CD8-positive, alpha-beta memory T cell (primary cell): Measurements from ENCODE around the gene DEFB110. TPM values are rescaled to one million over a fixed set of nuclear protein-coding genes. Genes with fewer than 3 reads are reported as not detected.

Experiments used
- CTCF ChIA-PET: fragments of 350-600 bp; sonication (Branson Sonifier 250); formaldehyde crosslinking; loops from one replicate; lab custom pipeline; 2021; ENCODE audit warnings: antibody characterized with exemption; lab: Charles Lee
- POLR2A ChIA-PET: fragments of 350-600 bp; sonication (Branson Sonifier 250); formaldehyde crosslinking; loops from one replicate; lab custom pipeline; 2021; ENCODE audit warnings: antibody characterized with exemption; lab: Charles Lee
- DNase-seq, 5 donors: peaks; one replicate each; pipeline versions ENCODE4 v3.0.0 to v3.0.0-alpha.2; 2020 to 2022; ENCODE audit warnings: mixed read lengths in 1 of 5
- H3K27ac ChIP-seq: one replicate; pipeline ENCODE4 v1.7.0; 2013; ENCODE audit warnings: low read depth, mild to moderate bottlenecking, low read length, moderate library complexity
- H3K27me3 ChIP-seq: 2 replicates; pipeline ENCODE4 v1.7.0; 2013; ENCODE audit warnings: low read length, mild to moderate bottlenecking; ENCODE audit not compliant: insufficient read depth, poor library complexity, severe bottlenecking
- H3K36me3 ChIP-seq: 2 replicates; pipeline ENCODE4 v1.7.0; 2013; ENCODE audit warnings: mild to moderate bottlenecking, low read length, moderate library complexity; ENCODE audit not compliant: insufficient read depth
- H3K4me1 ChIP-seq: 2 replicates; pipeline ENCODE4 v1.7.0; 2013; ENCODE audit warnings: mild to moderate bottlenecking, low read length, moderate library complexity; ENCODE audit not compliant: insufficient read depth
- H3K4me3 ChIP-seq: 2 replicates; pipeline ENCODE4 v1.7.0; 2013; ENCODE audit warnings: mild to moderate bottlenecking, low read length
- H3K9me3 ChIP-seq: 2 replicates; pipeline ENCODE4 v1.7.0; 2013; ENCODE audit warnings: mild to moderate bottlenecking, low read length
- H3K27ac Mint-ChIP-seq, 8 donors: one replicate each; pipeline ENCODE4 v1.8.0; 2020 to 2021; ENCODE audit warnings: mixed read lengths in 8 of 8, mild to moderate bottlenecking in 6 of 8, inconsistent platforms in 3 of 8, moderate library complexity in 3 of 8
- H3K27me3 Mint-ChIP-seq, 2 donors: one replicate each; pipeline ENCODE4 v1.8.0; 2020 to 2021; ENCODE audit warnings: mixed read lengths in 2 of 2, mild to moderate bottlenecking in 1 of 2, moderate library complexity in 1 of 2
- H3K36me3 Mint-ChIP-seq, 3 donors: one replicate each; pipeline ENCODE4 v1.8.0; 2020 to 2021; ENCODE audit warnings: mixed read lengths in 3 of 3, inconsistent platforms in 1 of 3, mild to moderate bottlenecking in 1 of 3
- H3K4me1 Mint-ChIP-seq, 3 donors: one replicate each; pipeline ENCODE4 v1.8.0; 2020 to 2021; ENCODE audit warnings: mixed read lengths in 3 of 3, inconsistent platforms in 1 of 3, mild to moderate bottlenecking in 1 of 3
- H3K4me3 Mint-ChIP-seq, 7 donors: one replicate each; pipeline ENCODE4 v1.8.0; 2020 to 2021; ENCODE audit warnings: mixed read lengths in 7 of 7, mild to moderate bottlenecking in 6 of 7, moderate library complexity in 4 of 7, inconsistent platforms in 2 of 7
- H3K9me3 Mint-ChIP-seq, 5 donors: one replicate each; pipeline ENCODE4 v1.8.0; 2020 to 2022; ENCODE audit warnings: mixed read lengths in 5 of 5, mild to moderate bottlenecking in 3 of 5, moderate library complexity in 2 of 5, inconsistent platforms in 1 of 5
- polyA plus RNA-seq: library from polyadenylated mRNA; unstranded; fragments of 300-500 nt; fragmentation: Illumina TruSeq; gene quantifications from one replicate; pipeline ENCODE4 v1.2.3, GENCODE V29; 2021
- total RNA-seq, 2 experiments: library from RNA; stranded (reverse); gene quantifications; one replicate each; pipeline ENCODE4 v1.2.3, GENCODE V29; 2021

Gene DEFB110
- total RNA-seq (not detected), polyA plus RNA-seq (not detected)

DNA sequence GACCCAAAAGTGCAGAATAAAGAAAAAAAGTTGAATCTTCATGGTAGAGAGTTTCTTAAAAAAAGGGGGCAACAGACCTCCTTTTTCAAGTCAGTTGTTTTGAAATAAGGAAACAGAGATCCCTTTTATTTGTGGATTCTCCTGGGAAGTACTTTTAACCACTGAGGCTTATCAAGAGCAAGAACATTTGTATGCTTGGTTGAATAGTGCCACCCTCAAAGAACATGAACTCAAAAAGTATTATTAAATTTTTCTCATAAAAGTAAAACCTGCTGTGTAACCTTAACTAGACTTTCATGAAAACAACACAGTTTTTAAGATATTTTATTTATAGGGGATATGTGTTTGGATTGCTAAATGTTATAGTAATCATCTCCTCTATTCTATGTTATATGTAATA, at the start of gene DEFB110:
Gene DEFB110, minus strand, starts transcription at position 101 of the 400 bp plus-strand sequence. Its CDS starts 59 bp downstream, at position 42.
- H3K9me3 ChIP-seq: no peaks in the 10 kb centered on the region
- ChIA-PET POLR2A (no interaction called here), CTCF (no interaction called here)
- no peaks in the 10 kb centered on the region for H3K27me3 ChIP-seq
- H3K4me3 ChIP-seq: no peak within 1 kb of the TSS
- H3K27ac ChIP-seq: no peak within 1 kb of the TSS
- H3K4me1 ChIP-seq: no peaks in the 10 kb centered on the region
- Mint-ChIP-seq H3K27ac (no peak within 1 kb of the TSS), H3K4me1 (no peaks in the 10 kb centered on the region), H3K36me3 (no peaks in the 10 kb centered on the region), H3K9me3 (peaks cover 3 to 24% (median 9%) of the 10 kb centered on the region in 5 donors), H3K4me3 (no peak within 1 kb of the TSS), H3K27me3 (no peaks in the 10 kb centered on the region)
- DNase-seq: no peak
- no peaks in the 10 kb centered on the region for H3K36me3 ChIP-seq

DNA sequence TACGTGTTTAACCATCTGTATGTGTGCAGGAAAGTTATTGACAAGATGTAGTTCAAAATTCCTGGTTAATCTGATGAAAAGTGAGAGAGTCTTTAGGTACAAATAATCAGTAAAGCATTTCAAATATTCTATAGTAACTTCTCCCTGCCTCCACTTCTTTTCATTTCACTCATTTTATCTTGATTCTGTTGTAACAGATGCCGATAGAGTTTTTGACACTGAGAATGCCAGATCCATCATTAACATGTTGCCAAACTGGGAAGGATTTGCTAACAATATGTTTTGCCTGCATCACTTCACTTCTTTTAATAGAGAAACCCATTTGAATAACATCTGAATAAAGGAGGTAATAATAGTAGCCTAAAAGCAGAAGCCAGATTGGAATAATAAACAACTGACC, 48.3 kb upstream of the DEFB110 start:
- CTCF ChIA-PET: no interaction called here
- no peak overlapping the region for H3K27ac ChIP-seq
- POLR2A ChIA-PET: no interaction called here
- no peaks in the 10 kb centered on the region for H3K9me3 ChIP-seq
- H3K4me3 ChIP-seq: no peak overlapping the region
- no peaks in the 10 kb centered on the region for H3K4me1 ChIP-seq
- H3K36me3 Mint-ChIP-seq: no peaks in the 10 kb centered on the region
- no peak overlapping the region for H3K4me3 Mint-ChIP-seq
- H3K9me3 Mint-ChIP-seq: peaks cover 2 to 14% (median 8%) of the 10 kb centered on the region in 5 donors
- no peak overlapping the region for H3K27ac Mint-ChIP-seq
- DNase-seq: no peak
- H3K4me1 Mint-ChIP-seq: no peaks in the 10 kb centered on the region
- H3K36me3 ChIP-seq: no peaks in the 10 kb centered on the region
- no peaks in the 10 kb centered on the region for H3K27me3 Mint-ChIP-seq
- no peaks in the 10 kb centered on the region for H3K27me3 ChIP-seq

DNA sequence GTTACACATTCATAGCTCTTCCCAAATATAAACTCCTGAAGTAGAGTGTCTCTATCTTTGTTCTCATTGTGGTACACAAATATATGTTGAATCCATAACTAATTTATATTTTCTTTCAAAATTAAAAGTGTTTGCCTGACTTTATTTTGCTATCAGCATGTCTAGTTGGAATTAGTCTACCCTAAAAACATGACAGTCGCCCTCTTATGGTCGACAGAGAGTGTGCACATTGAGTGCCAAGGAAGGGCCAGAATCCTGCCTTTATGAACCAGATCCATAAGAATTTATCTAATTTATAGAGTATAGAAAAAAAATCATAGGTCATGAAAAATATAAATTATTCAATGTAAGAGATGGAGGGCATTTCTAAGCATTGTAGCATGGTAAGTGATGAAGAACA, 40.3 kb upstream of the DEFB110 start:
- Histone ChIP-seq H3K9me3 (no peaks in the 10 kb centered on the region), H3K4me3 (no peak overlapping the region), H3K27me3 (no peaks in the 10 kb centered on the region), H3K4me1 (no peaks in the 10 kb centered on the region), H3K27ac (no peak overlapping the region), H3K36me3 (no peaks in the 10 kb centered on the region)
- peaks cover 3 to 27% (median 11%) of the 10 kb centered on the region in 5 donors for H3K9me3 Mint-ChIP-seq
- no peak overlapping the region for H3K27ac Mint-ChIP-seq
- ChIA-PET POLR2A (no interaction called here), CTCF (no interaction called here)
- no peaks in the 10 kb centered on the region for H3K36me3 Mint-ChIP-seq
- H3K4me1 Mint-ChIP-seq: no peaks in the 10 kb centered on the region
- no peak overlapping the region for H3K4me3 Mint-ChIP-seq
- no peak for DNase-seq
- H3K27me3 Mint-ChIP-seq: no peaks in the 10 kb centered on the region

DNA sequence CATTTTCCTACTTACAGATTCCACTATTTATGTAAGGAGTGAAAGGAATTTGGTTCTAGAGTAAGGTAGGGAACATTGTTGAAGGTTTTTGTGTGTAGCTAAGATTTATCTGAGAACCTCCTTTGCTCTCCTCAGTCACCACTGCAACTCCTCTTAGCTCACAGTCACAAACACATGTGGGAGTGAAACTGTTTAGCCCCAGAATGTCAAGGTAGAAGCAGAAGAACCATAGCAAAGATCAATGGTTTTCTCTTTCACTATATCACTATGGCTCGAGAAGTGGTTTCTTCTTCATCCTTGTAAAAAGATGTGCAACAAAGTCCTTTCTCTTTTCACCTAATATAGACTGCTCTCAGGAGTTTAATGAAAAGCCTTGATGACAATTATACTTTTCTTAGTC, 34.4 kb upstream of the DEFB110 start:
- H3K27me3 ChIP-seq: no peaks in the 10 kb centered on the region
- ChIA-PET POLR2A (no interaction called here), CTCF (no interaction called here)
- Mint-ChIP-seq H3K4me3 (no peak overlapping the region), H3K27me3 (no peaks in the 10 kb centered on the region), H3K27ac (no peak overlapping the region), H3K4me1 (no peaks in the 10 kb centered on the region), H3K9me3 (peaks cover 0 to 33% (median 4%) of the 10 kb centered on the region in 5 donors), H3K36me3 (no peaks in the 10 kb centered on the region)
- H3K9me3 ChIP-seq: no peaks in the 10 kb centered on the region
- H3K4me1 ChIP-seq: no peaks in the 10 kb centered on the region
- no peaks in the 10 kb centered on the region for H3K36me3 ChIP-seq
- no peak for DNase-seq
- H3K27ac ChIP-seq: no peak overlapping the region
- no peak overlapping the region for H3K4me3 ChIP-seq

DNA sequence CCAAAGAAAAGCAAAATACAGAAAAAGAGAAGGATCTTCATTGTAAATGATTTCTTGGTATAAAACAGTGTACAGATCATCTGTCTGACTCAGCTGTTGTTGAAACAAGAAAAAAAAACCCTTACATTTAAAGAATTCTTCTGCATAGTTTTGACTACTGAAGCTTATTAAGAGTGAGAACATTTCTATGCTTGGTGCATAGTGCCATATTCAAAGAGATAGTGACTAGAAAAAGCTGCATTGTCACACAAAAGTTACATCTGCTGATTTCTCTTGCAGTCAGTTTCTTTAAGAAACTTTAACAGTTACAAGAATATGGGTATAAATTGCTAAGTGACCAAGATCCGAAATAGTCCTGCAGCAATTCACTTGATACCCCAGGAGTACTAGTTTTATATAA, 28.0 kb upstream of the DEFB110 start, which contains the start of gene DEFB112:
Gene DEFB112, minus strand, starts transcription at position 101 of the 400 bp plus-strand sequence. Its CDS starts 60 bp downstream, at position 41.
- Mint-ChIP-seq H3K36me3 (no peaks in the 10 kb centered on the region), H3K27ac (no peak within 1 kb of the TSS), H3K4me1 (no peaks in the 10 kb centered on the region), H3K9me3 (peaks cover 0 to 14% (median 2%) of the 10 kb centered on the region in 5 donors), H3K4me3 (no peak within 1 kb of the TSS), H3K27me3 (no peaks in the 10 kb centered on the region)
- ChIA-PET CTCF (no interaction called here), POLR2A (no interaction called here)
- Histone ChIP-seq H3K36me3 (no peaks in the 10 kb centered on the region), H3K9me3 (no peaks in the 10 kb centered on the region), H3K4me3 (no peak within 1 kb of the TSS), H3K27me3 (no peaks in the 10 kb centered on the region), H3K4me1 (no peaks in the 10 kb centered on the region), H3K27ac (no peak within 1 kb of the TSS)
- no peak for DNase-seq

DNA sequence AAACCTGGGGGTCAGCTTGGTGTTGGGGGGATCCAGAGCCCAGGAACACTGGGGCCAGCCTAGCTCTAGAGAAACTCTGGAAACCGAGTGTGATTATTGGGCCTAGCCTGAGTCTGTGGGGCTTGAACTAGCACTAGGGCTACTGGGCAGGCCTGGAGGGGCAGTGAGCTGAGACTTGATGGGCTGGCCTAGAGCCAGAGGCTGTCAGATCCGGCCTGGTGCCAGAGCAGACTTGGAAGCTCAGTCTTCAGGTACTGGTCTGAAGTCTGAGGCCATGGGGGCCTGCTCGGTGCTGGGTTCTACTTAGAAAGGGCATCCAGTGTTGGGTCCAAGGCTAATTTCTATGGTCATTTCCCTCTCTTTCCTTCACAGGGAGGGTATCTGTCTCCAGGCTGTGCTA, 25.2 kb upstream of the DEFB110 start:
- no peaks in the 10 kb centered on the region for H3K36me3 ChIP-seq
- CTCF ChIA-PET: no interaction called here
- H3K9me3 ChIP-seq: no peaks in the 10 kb centered on the region
- Mint-ChIP-seq H3K4me1 (no peaks in the 10 kb centered on the region), H3K27me3 (no peaks in the 10 kb centered on the region), H3K9me3 (peaks cover 0 to 9% (median 2%) of the 10 kb centered on the region in 5 donors), H3K27ac (no peak overlapping the region), H3K36me3 (no peaks in the 10 kb centered on the region), H3K4me3 (no peak overlapping the region)
- H3K4me3 ChIP-seq: no peak overlapping the region
- no peak for DNase-seq
- no peaks in the 10 kb centered on the region for H3K4me1 ChIP-seq
- H3K27me3 ChIP-seq: no peaks in the 10 kb centered on the region
- no peak overlapping the region for H3K27ac ChIP-seq
- POLR2A ChIA-PET: no interaction called here

DNA sequence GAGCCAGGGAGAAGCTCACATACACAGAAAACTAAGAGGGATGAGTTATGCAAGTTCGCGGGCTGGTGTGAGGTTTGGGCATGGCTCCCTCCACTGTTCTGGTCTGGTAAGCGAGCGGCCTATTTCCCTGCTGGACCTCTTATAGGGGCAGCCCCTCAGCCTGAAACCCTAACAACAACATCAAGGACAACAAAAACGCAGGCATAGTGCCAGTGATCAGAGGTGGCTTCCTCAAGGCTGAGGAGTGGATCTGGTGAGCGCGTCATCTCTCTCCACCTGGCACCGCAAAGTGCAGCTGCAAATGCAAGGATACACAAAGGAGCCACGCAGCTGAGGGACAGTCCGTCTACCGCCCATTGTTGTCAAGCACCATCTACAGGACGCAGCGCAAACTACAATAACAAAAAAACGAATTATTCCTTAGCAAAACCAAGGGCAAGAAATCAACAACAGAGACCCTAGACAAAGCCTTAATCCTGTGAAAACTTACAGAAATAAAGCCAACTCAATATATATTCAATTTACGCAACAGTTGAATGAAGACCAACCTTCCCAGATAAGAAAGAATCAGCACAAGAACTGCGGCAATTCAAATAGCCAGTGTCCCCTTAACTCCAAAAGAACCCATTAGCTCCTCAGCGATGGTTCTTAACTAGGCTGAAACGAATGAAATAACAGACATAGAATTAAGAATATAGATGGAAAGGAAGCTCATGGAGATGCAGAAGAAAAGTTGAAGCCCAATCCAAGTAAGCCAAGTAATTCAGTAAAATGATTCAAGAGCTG, 9.2 kb upstream of the DEFB110 start:
- Histone ChIP-seq H3K27me3 (no peaks in the 10 kb centered on the region), H3K9me3 (no peaks in the 10 kb centered on the region), H3K27ac (no peak overlapping the region), H3K4me3 (no peak overlapping the region), H3K4me1 (no peaks in the 10 kb centered on the region), H3K36me3 (no peaks in the 10 kb centered on the region)
- Mint-ChIP-seq H3K27ac (no peak overlapping the region), H3K36me3 (no peaks in the 10 kb centered on the region), H3K9me3 (peaks cover 13 to 33% (median 18%) of the 10 kb centered on the region in 5 donors), H3K4me1 (no peaks in the 10 kb centered on the region), H3K27me3 (no peaks in the 10 kb centered on the region), H3K4me3 (no peak overlapping the region)
- ChIA-PET POLR2A (no interaction called here), CTCF (no interaction called here)
- DNase-seq: no peak

DNA sequence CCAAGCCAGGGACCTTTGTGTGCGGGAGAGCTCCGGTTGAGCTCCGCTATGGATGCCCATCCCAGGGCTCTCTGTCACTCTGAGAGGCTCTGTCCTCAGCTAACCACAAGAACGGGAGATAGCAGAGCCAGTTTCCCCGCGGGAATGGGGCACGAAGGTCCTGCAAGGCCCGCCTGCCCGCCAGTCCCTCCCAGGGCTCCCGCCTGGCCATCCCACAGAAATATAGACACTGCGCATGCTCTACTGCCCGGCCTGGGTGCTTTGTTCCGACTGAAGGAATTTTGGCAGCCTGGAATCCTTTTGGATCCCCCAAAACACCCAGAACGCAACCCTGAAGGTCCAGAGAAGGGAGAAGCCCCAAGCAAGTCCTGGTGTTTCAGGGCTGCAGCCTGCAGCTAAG, 8.6 kb upstream of the DEFB110 start:
- Mint-ChIP-seq H3K9me3 (peaks cover 11 to 38% (median 18%) of the 10 kb centered on the region in 5 donors), H3K27me3 (no peaks in the 10 kb centered on the region), H3K36me3 (no peaks in the 10 kb centered on the region), H3K4me1 (no peaks in the 10 kb centered on the region), H3K27ac (no peak overlapping the region), H3K4me3 (no peak overlapping the region)
- H3K27ac ChIP-seq: no peak overlapping the region
- H3K4me3 ChIP-seq: no peak overlapping the region
- H3K36me3 ChIP-seq: no peaks in the 10 kb centered on the region
- H3K9me3 ChIP-seq: no peaks in the 10 kb centered on the region
- H3K4me1 ChIP-seq: no peaks in the 10 kb centered on the region
- no peaks in the 10 kb centered on the region for H3K27me3 ChIP-seq
- ChIA-PET CTCF (no interaction called here), POLR2A (no interaction called here)
- no peak for DNase-seq
